SU-DHL-6 (cell line): Measurements from ENCODE around the gene TENM4.

Experiments
- H2AFZ ChIP-seq: fragments of 200-600 bp; sonication (generic); 2 replicates; pipeline ENCODE4 v1.6.1; 2014; ENCODE audit warnings: low read depth, mild to moderate bottlenecking, moderate library complexity, mixed read lengths, antibody characterized with exemption, low read length; ENCODE audit not compliant: severe bottlenecking
- H3F3A ChIP-seq: fragments of 200-600 bp; shearing (Covaris generic); 2 replicates; pipeline ENCODE4 v1.6.0; 2016; ENCODE audit warnings: antibody characterized with exemption, mild to moderate bottlenecking; ENCODE audit not compliant: insufficient read depth
- H3K27ac ChIP-seq: fragments of 200-600 bp; sonication (generic); 2 replicates; pipeline ENCODE4 v1.5.1; 2016; ENCODE audit warnings: low read depth, mild to moderate bottlenecking, low read length, moderate library complexity, mixed read lengths
- H3K27me3 ChIP-seq: fragments of 200-600 bp; sonication (generic), shearing (Covaris generic); 2 replicates; pipeline ENCODE4 v1.6.0; 2014; ENCODE audit warnings: mild to moderate bottlenecking, low read length
- H3K36me3 ChIP-seq: fragments of 200-600 bp; sonication (generic); 2 replicates; pipeline ENCODE4 v1.6.1; 2014; ENCODE audit warnings: mild to moderate bottlenecking, low read length, mixed read lengths
- H3K4me2 ChIP-seq: fragments of 300-600, 200-600 bp; shearing (Covaris generic), sonication (generic); 2 replicates; pipeline ENCODE4 v1.6.0; 2014; ENCODE audit warnings: low read length, low read depth, mild to moderate bottlenecking; ENCODE audit not compliant: poor library complexity, severe bottlenecking
- H3K4me3 ChIP-seq: fragments of 200-600 bp; sonication (generic); 2 replicates; pipeline ENCODE4 v1.5.1; 2014; ENCODE audit warnings: antibody characterized with exemption, low read length, mild to moderate bottlenecking, mixed read lengths; ENCODE audit not compliant: insufficient read depth, poor library complexity, severe bottlenecking
- H3K79me2 ChIP-seq: fragments of 200-600 bp; sonication (generic); 2 replicates; pipeline ENCODE4 v1.6.1; 2014; ENCODE audit warnings: mild to moderate bottlenecking, low read length, moderate library complexity; ENCODE audit not compliant: insufficient read depth
- H3K9ac ChIP-seq: fragments of 200-600 bp; sonication (generic); 2 replicates; pipeline ENCODE4 v1.7.0; 2014; ENCODE audit warnings: mild to moderate bottlenecking, low read length
- H3K9me2 ChIP-seq: fragments of 200-600 bp; sonication (generic); replicated peaks from 2 replicates; pipeline ENCODE4 v1.6.1; 2014; ENCODE audit warnings: low read length; ENCODE audit not compliant: insufficient read depth
- H3K9me3 ChIP-seq: fragments of 200-600 bp; sonication (generic); 2 replicates; pipeline ENCODE4 v1.6.1; 2014; ENCODE audit warnings: low read length, mixed read lengths; ENCODE audit not compliant: insufficient read depth
- H4K20me1 ChIP-seq: fragments of 200-600 bp; sonication (generic); 2 replicates; pipeline ENCODE4 v1.6.1; 2014; ENCODE audit warnings: low read depth, mild to moderate bottlenecking, antibody characterized with exemption, low read length, moderate library complexity, mixed read lengths
- EZH2phosphoT487 ChIP-seq: fragments of 200-600 bp; sonication (generic), shearing (Covaris generic); conservative IDR thresholded peaks from 2 replicates; pipeline ENCODE4 v1.6.1; 2018; ENCODE audit warnings: mild to moderate bottlenecking, antibody characterized with exemption, low read length, moderate library complexity, mixed read lengths
- TF ChIP-seq, protein P1 (sequence below): fragments of 200-600 bp; sonication (generic); IDR thresholded peaks from one replicate; pipeline ENCODE4 v1.5.1; 2017; ENCODE audit warnings: antibody characterized with exemption, mild to moderate bottlenecking, low read length, moderate library complexity; ENCODE audit not compliant: insufficient read depth, poor library complexity, severe bottlenecking

The TENM4 gene

DNA sequence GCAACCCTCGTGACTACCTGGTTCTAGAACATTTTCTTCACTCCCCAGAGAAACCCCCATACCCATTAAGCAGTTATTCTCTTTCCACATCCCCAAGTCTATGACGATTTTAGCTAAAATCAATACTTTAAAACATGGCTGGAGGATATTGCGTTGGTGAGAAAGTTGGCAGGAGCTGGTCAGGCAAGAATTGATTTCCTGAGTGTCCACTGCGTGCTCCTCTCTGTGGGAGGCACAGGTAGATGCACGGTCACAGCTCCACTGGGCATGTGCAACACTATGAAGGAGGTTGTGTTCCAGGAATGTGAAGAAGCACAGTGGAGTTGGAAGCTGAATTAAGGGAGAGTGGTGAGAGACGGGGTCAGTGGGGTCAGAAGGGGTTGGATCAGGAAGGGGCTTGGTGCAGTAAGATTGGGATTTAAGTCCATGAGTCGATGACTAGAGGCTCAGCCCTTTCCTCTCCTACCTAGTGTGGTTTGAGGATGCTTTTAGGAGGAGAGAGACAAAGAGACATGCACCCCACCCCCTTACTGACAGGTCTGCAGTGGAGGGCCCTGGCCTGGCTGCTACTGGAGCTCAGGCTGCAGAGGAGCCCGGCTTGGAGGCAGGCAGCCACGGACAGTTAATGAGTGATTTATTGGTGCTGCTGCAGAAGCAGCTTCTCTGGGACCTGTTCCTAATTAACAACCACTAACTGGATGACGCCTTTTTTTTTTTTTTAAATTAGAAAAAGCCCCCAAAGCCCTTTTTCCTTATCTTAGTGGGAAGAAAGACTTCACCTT, 395.6 kb downstream of the TENM4 start:
- no peak overlapping the region for H3K4me2 ChIP-seq
- no peaks in the 10 kb centered on the region for H3K9me3 ChIP-seq
- no peak overlapping the region for H3K4me3 ChIP-seq
- TF ChIP-seq, protein P1, sequence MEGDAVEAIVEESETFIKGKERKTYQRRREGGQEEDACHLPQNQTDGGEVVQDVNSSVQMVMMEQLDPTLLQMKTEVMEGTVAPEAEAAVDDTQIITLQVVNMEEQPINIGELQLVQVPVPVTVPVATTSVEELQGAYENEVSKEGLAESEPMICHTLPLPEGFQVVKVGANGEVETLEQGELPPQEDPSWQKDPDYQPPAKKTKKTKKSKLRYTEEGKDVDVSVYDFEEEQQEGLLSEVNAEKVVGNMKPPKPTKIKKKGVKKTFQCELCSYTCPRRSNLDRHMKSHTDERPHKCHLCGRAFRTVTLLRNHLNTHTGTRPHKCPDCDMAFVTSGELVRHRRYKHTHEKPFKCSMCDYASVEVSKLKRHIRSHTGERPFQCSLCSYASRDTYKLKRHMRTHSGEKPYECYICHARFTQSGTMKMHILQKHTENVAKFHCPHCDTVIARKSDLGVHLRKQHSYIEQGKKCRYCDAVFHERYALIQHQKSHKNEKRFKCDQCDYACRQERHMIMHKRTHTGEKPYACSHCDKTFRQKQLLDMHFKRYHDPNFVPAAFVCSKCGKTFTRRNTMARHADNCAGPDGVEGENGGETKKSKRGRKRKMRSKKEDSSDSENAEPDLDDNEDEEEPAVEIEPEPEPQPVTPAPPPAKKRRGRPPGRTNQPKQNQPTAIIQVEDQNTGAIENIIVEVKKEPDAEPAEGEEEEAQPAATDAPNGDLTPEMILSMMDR, result no peak
- no peaks in the 10 kb centered on the region for H3K27me3 ChIP-seq
- no peak overlapping the region for H3K27ac ChIP-seq
- no peaks in the 10 kb centered on the region for H4K20me1 ChIP-seq
- H3K9me2 ChIP-seq, result no peaks in the 10 kb centered on the region
- no peak overlapping the region for H2AFZ ChIP-seq
- H3K36me3 ChIP-seq, result no peaks in the 10 kb centered on the region
- H3K9ac ChIP-seq, result no peak overlapping the region
- no peaks in the 10 kb centered on the region for H3F3A ChIP-seq
- no peaks in the 10 kb centered on the region for H3K79me2 ChIP-seq

DNA sequence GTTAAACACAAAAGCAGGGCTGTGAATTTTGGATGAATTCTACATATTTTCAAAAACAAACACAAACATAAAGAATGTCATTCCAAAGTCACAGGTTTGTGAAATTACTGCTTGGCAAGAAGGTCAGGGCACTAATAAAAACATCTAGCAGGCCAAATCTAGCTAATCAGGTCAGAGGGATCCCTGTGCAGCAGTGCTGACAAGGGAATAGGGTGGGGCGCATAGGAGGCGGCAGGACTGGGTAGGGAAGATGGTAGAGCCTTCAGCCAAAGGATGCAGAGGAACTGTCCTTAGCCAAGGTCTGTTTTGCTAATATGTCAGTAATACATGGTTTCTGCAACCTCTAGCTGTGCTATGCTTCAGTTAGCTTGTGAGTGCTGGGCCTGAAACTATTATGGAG, 396.6 kb downstream of the TENM4 start:
- H3K9me2 ChIP-seq, result no peaks in the 10 kb centered on the region
- no peak overlapping the region for H3K4me3 ChIP-seq
- no peak overlapping the region for H3K9ac ChIP-seq
- no peaks in the 10 kb centered on the region for H3K9me3 ChIP-seq
- TF ChIP-seq, protein P1, result no peak
- no peak for TF ChIP-seq EZH2phosphoT487
- H2AFZ ChIP-seq, result no peak overlapping the region
- H3K27me3 ChIP-seq, result no peaks in the 10 kb centered on the region
- no peaks in the 10 kb centered on the region for H4K20me1 ChIP-seq
- no peak overlapping the region for H3K27ac ChIP-seq
- no peaks in the 10 kb centered on the region for H3K79me2 ChIP-seq
- H3K4me2 ChIP-seq, result no peak overlapping the region
- H3F3A ChIP-seq, result no peaks in the 10 kb centered on the region
- H3K36me3 ChIP-seq, result no peaks in the 10 kb centered on the region

DNA sequence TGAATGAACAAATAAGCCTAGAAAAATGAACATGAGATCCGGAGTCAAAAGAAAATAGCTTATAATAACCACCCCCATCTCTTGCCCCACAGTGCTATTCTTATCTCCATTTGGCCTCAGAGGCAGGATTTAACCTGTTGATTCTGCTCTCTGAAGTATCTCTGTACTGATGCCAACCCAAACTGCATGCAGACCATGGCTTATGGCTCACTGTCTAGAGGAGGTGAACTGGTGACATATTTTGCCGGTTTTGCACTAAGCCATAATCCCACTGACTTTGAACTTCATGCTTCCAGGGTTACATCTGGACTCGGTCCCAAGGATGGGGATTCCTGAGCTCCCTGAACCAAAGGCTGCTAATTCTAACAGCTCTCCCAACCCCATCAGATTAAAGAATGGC, 397.1 kb downstream of the TENM4 start:
- H4K20me1 ChIP-seq, result no peaks in the 10 kb centered on the region
- H3K4me3 ChIP-seq, result no peak overlapping the region
- no peaks in the 10 kb centered on the region for H3K79me2 ChIP-seq
- no peak overlapping the region for H3K4me2 ChIP-seq
- no peaks in the 10 kb centered on the region for H3K36me3 ChIP-seq
- no peaks in the 10 kb centered on the region for H3K27me3 ChIP-seq
- H3F3A ChIP-seq, result no peaks in the 10 kb centered on the region
- H3K9me3 ChIP-seq, result no peaks in the 10 kb centered on the region
- H2AFZ ChIP-seq, result no peak overlapping the region
- TF ChIP-seq EZH2phosphoT487, result no peak
- TF ChIP-seq, protein P1, result no peak
- H3K9ac ChIP-seq, result no peak overlapping the region
- no peak overlapping the region for H3K27ac ChIP-seq
- H3K9me2 ChIP-seq, result no peaks in the 10 kb centered on the region
